Suprapubic skin (tissue), 4 donors: ENCODE data around the gene METAP2.

Source experiments
- CTCF ChIP-seq, 2 donors: fragments of 200-600 bp in 1 of 2; fragments of 450-650 bp in 1 of 2; sonication (generic) in 1 of 2; IDR thresholded peaks; one replicate each; pipeline ENCODE4 v1.5.1; 2016 to 2019; ENCODE audit warnings: antibody characterized with exemption in 2 of 2, mild to moderate bottlenecking in 1 of 2, moderate library complexity in 1 of 2
- EP300 ChIP-seq: sonication (generic); formaldehyde crosslinking; IDR thresholded peaks from one replicate; pipeline ENCODE4 v1.6.1; 2017; ENCODE audit warnings: antibody characterized with exemption
- POLR2A ChIP-seq, 2 donors: fragments of 450-650 bp; IDR thresholded peaks; one replicate each; pipeline ENCODE4 v1.6.1; 2017; ENCODE audit warnings: antibody characterized with exemption in 2 of 2, mild to moderate bottlenecking in 2 of 2, moderate library complexity in 2 of 2
- POLR2AphosphoS5 ChIP-seq, 3 donors: sonication (generic); formaldehyde crosslinking; IDR thresholded peaks; one replicate each; pipeline ENCODE4 v1.6.1; 2017; ENCODE audit warnings: antibody characterized with exemption in 3 of 3

- TF ChIP-seq CTCF (IDR thresholded peaks at IDR 0.05) = no peak
- TF ChIP-seq POLR2A (IDR thresholded peaks at IDR 0.05) = no peak
- no peak for TF ChIP-seq POLR2AphosphoS5 (IDR thresholded peaks at IDR 0.05)
- no peak for TF ChIP-seq EP300
Observed at GRCh38 chr12:95487024-95487423, 13.1 kb downstream of the METAP2 start.
